Body of pancreas (tissue), 4 donors: ENCODE data around the gene ZBTB16. TPM values are rescaled to one million over a fixed set of nuclear protein-coding genes. Genes with fewer than 3 reads are reported as not detected.

Source experiments
- ATAC-seq: fragments of 150-250 bp; one replicate; pipeline ENCODE4 v1.9.1; 2016
- DNase-seq, 4 donors: peaks; one replicate each; pipeline ENCODE4 v3.0.0-alpha.2; 2019
- H3K27ac ChIP-seq, 4 donors: fragments of 200-600 bp; sonication (generic); 1 replicate in 3 of 4; 2 replicates in 1 of 4; pipeline versions ENCODE4 v1.5.1 to v1.6.1; 2016 to 2019; ENCODE audit warnings: mild to moderate bottlenecking in 1 of 4, mixed read lengths in 1 of 4, moderate library complexity in 1 of 4
- H3K27me3 ChIP-seq, 2 donors: fragments of 200-600 bp; sonication (generic); one replicate each; pipeline ENCODE4 v1.6.0; 2016; ENCODE audit warnings: mild to moderate bottlenecking in 1 of 2
- H3K36me3 ChIP-seq, 2 donors: fragments of 200-600 bp; sonication (generic); replicated peaks in 1 of 2; 2 replicates each; pipeline ENCODE4 v1.5.1; 2016; ENCODE audit warnings: low read depth in 2 of 2; ENCODE audit not compliant: insufficient read depth in 1 of 2
- H3K4me1 ChIP-seq: fragments of 200-600 bp; sonication (generic); one replicate; pipeline ENCODE4 v1.6.0; 2016
- H3K4me3 ChIP-seq, 2 donors: fragments of 200-600 bp; sonication (generic); 1 replicate in 1 of 2; 2 replicates in 1 of 2; pipeline ENCODE4 v1.5.1; 2016 to 2019
- H3K9me3 ChIP-seq, 3 donors: fragments of 200-600 bp; sonication (generic); 1 replicate in 2 of 3; 2 replicates in 1 of 3; pipeline ENCODE4 v1.5.1; 2016
- POLR2A ChIP-seq, 3 donors: fragments of 450-650 bp; IDR thresholded peaks; one replicate each; pipeline ENCODE4 v1.6.1; 2016; ENCODE audit warnings: antibody characterized with exemption in 3 of 3, mild to moderate bottlenecking in 2 of 3
- WGBS, 2 donors: methylation state at CpG; one replicate each; pipeline ENCODE4 v1.1.5; 2017; 5-methylcytosine and 5-hydroxymethylcytosine counted together
- intact Hi-C: fragments of 100-400 bp; cut with DNase I; formaldehyde crosslinking; loops from one replicate; pipeline ENCODE4 v1.15.1; 2023
- total RNA-seq, 2 donors: library from RNA; depleted of rRNA; stranded (reverse); fragments of >200 nt; gene quantifications; one replicate each; pipeline ENCODE4 v1.1.0, GENCODE V29; 2016
- TF ChIP-seq, protein P1 (sequence below), 7 experiments: fragments of 450-650 bp in 4 of 7; fragments of 200-600 bp in 3 of 7; sonication (generic) in 3 of 7; IDR thresholded peaks; one replicate each; pipeline ENCODE4 v1.5.1; 2016 to 2019; ENCODE audit warnings: antibody characterized with exemption in 7 of 7

The ZBTB16 gene
- total RNA-seq, 2 donors from 2014 or later = 96.5 to 150 TPM

DNA sequence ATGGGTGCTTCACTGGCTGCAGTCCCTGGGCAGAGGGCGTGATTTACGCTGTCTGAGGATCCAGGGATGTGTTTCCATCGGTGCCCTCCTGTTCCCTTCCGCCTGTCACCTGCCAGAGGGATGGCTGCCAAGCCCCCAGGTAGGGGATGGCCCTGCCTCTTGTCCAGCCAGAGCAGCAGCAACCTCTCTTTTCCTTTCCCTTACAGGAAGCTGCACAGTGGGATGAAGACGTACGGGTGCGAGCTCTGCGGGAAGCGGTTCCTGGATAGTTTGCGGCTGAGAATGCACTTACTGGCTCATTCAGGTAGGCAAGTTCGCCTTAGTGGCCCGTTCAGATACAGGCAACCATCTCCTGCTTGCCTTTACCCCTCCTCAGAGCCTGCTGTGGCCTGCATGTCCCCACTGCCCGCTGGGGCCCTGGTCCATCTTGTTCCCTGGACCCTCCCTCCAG lies 96.6 kb downstream of the ZBTB16 start:
- Histone ChIP-seq H3K36me3 (no peaks in the 10 kb centered on the region), H3K4me3 (no peak overlapping the region), H3K27ac (peak overlapping the region in 3 of 4 donors; percentile 7 to 82 (median 72)), H3K4me1 (peaks cover 99% of the 10 kb centered on the region), H3K9me3 (no peaks in the 10 kb centered on the region), H3K27me3 (no peaks in the 10 kb centered on the region)
- DNase-seq (no peak), ATAC-seq (no peak)
- TF ChIP-seq, protein P1, sequence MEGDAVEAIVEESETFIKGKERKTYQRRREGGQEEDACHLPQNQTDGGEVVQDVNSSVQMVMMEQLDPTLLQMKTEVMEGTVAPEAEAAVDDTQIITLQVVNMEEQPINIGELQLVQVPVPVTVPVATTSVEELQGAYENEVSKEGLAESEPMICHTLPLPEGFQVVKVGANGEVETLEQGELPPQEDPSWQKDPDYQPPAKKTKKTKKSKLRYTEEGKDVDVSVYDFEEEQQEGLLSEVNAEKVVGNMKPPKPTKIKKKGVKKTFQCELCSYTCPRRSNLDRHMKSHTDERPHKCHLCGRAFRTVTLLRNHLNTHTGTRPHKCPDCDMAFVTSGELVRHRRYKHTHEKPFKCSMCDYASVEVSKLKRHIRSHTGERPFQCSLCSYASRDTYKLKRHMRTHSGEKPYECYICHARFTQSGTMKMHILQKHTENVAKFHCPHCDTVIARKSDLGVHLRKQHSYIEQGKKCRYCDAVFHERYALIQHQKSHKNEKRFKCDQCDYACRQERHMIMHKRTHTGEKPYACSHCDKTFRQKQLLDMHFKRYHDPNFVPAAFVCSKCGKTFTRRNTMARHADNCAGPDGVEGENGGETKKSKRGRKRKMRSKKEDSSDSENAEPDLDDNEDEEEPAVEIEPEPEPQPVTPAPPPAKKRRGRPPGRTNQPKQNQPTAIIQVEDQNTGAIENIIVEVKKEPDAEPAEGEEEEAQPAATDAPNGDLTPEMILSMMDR (IDR thresholded peaks at IDR 0.05) = no peak
- no peak for TF ChIP-seq POLR2A (IDR thresholded peaks at IDR 0.05)
- intact Hi-C loops = no loop called here
- WGBS, 2 donors = 92 to 93% methylated on average over 13 of the region's 13 CpGs

DNA sequence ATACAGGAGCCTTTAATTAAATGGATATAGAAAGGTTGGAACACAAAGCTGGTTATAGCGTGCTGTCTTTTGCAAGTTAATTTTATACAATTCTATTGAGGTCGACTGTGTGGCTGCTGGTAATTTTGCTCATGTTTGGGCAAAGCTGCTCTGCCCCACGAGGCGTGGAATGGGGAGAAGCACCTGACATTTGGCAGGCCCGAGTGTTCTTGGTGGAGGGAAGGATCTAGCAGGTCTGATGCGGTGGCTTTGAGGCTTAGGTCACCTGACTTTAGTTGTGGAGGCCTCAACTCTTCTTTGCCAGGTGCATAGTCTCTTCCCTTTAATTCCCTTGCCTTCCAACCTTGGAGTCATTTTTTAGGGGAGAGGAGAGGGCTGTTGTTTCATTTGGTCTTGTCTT lies 97.3 kb downstream of the ZBTB16 start:
- ATAC-seq (no peak), DNase-seq (no peak)
- intact Hi-C loops = no loop called here
- no peaks in the 10 kb centered on the region for H3K27me3 ChIP-seq
- H3K4me1 ChIP-seq = peaks cover 99% of the 10 kb centered on the region
- 88 to 93% methylated on average over 6 of the region's 6 CpGs for WGBS, 2 donors
- H3K27ac ChIP-seq = peak overlapping the region in 1 of 4 donors; percentile 82
- no peaks in the 10 kb centered on the region for H3K9me3 ChIP-seq
- TF ChIP-seq, protein P1 (IDR thresholded peaks at IDR 0.05) = no peak
- TF ChIP-seq POLR2A (IDR thresholded peaks at IDR 0.05) = no peak
- no peaks in the 10 kb centered on the region for H3K36me3 ChIP-seq
- H3K4me3 ChIP-seq = no peak overlapping the region

DNA sequence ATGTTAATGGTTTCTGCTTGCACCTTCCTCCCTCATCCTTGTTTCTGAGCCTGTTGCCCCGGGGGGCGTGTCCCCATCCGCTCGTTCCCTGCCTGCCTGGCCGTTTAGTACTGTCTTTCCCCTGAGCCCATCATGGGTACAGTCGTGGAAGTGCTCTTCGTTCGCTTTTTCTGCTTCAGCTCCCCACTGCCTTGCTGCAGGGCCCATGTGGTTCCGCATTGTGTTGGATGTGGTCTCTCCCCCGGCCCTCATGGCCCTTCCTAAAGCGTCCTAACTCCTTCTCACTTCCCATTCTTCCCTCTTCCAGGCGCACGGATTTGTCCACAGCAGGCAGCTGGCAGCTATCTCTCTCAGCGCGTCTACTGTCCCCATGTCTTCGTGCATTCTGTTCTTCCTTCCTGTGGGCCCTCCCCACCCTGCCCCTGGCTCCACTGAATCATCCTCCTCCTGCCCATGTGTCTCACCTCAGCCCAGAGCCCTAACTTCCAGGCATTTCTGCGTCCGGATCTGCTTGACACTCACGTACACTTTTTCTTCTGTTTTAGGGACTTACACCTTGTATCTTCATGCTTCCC lies 98.1 kb downstream of the ZBTB16 start:
- H3K9me3 ChIP-seq = no peaks in the 10 kb centered on the region
- no peaks in the 10 kb centered on the region for H3K27me3 ChIP-seq
- no peaks in the 10 kb centered on the region for H3K36me3 ChIP-seq
- WGBS, 2 donors = 89 to 93% methylated on average over 19 of the region's 19 CpGs
- H3K27ac ChIP-seq = peak overlapping the region in 3 of 4 donors; percentile 92 to 99 (median 98)
- TF ChIP-seq, protein P1 (IDR thresholded peaks at IDR 0.05) = no peak
- intact Hi-C loops = no loop called here
- DNase-seq (no peak), ATAC-seq (no peak)
- peaks cover 99% of the 10 kb centered on the region for H3K4me1 ChIP-seq
- H3K4me3 ChIP-seq = no peak overlapping the region

DNA sequence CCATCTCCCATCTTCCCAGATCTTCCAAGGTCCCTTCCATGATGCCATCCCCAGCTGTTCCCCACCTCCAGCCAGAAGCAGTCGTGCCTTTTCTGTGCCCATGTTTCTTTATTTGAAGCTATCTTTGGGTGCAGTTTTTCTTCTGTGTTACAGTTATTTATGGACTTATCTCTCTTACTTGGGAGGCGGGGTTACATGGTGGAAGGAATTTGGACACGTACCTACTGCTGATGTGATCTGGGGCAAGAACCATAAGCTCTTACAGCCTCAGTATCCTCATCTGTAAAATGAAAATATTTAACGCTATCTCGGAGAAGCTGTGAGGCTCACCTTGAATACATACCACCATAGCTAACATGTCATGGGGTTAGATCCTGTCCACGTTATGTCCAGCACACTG lies 98.9 kb downstream of the ZBTB16 start:
- no peak overlapping the region for H3K4me3 ChIP-seq
- ATAC-seq = no peak
- no peaks in the 10 kb centered on the region for H3K27me3 ChIP-seq
- peak overlapping the region; percentile 90 to 99 (median 95) for H3K27ac ChIP-seq
- 70 to 79% methylated on average over 6 of the region's 6 CpGs for WGBS, 2 donors
- no peaks in the 10 kb centered on the region for H3K9me3 ChIP-seq
- peaks cover 96% of the 10 kb centered on the region for H3K4me1 ChIP-seq
- no peaks in the 10 kb centered on the region for H3K36me3 ChIP-seq
- no peak for DNase-seq
- intact Hi-C loops = no loop called here
- TF ChIP-seq, protein P1 (IDR thresholded peaks at IDR 0.05) = no peak
- no peak for TF ChIP-seq POLR2A (IDR thresholded peaks at IDR 0.05)

DNA sequence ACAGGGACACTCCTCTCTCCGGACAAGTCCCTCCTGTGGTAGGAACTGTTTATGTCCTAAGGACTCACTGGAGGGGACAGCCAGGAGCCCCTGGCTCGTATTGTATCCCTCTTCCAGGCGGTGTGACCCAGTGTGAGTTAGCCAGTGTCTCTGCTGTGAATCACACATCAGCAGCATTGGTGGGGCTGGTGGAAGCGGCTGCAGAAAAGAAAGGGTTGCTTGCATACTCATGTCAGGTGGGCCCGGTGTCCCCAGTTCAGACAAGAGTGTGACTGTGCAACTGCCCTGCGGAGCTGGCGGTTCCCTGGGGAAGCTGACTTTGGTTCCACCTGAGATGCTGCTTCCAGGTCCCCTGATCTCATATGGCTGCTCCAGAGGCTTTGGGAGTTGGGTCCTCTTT lies 99.4 kb downstream of the ZBTB16 start:
- H3K27me3 ChIP-seq = no peaks in the 10 kb centered on the region
- H3K36me3 ChIP-seq = no peaks in the 10 kb centered on the region
- H3K4me3 ChIP-seq = no peak overlapping the region
- DNase-seq (peak in 3 of 4 donors; percentile 49 to 61 (median 56)), ATAC-seq (no peak)
- intact Hi-C loops = no loop called here
- 95 to 97% methylated on average over 6 to 7 of the region's 7 CpGs for WGBS, 2 donors
- TF ChIP-seq, protein P1 (IDR thresholded peaks at IDR 0.05) = no peak
- no peak for TF ChIP-seq POLR2A (IDR thresholded peaks at IDR 0.05)
- no peaks in the 10 kb centered on the region for H3K9me3 ChIP-seq
- peaks cover 96% of the 10 kb centered on the region for H3K4me1 ChIP-seq
- peak overlapping the region; percentile 90 to 99 (median 95) for H3K27ac ChIP-seq
